GM12878 (cell line): ENCODE data around the gene ZBTB32. TPM values are rescaled to one million over a fixed set of nuclear protein-coding genes. Genes with fewer than 3 reads are reported as not detected.

Experiments used
- ATAC-seq: fragments of 200-7000 bp; cut with Tn5 transposase; 3 replicates; pipeline ENCODE4 v1.9.1; 2020; ENCODE audit warnings: mild to moderate bottlenecking, moderate library complexity
- BruUV-seq: library from RNA; stranded (reverse); fragments of 400-500 nt; replicated peaks from 2 replicates; lab custom pipeline; 2021; lab: Mats Ljungman, UMichigan
- CTCF ChIA-PET: fragments of 300-600 bp; sonication (Branson Sonifier 250); formaldehyde crosslinking; extraction: SDS; loops from one replicate; lab custom pipeline; 2021; ENCODE audit warnings: inconsistent platforms; lab: Yijun Ruan, JAX
- POLR2A ChIA-PET: fragments of 350-600 bp; formaldehyde crosslinking; extraction: SDS; loops from one replicate; lab custom pipeline; 2021; ENCODE audit warnings: inconsistent platforms; lab: Charles Lee
- RAD21 ChIA-PET: fragments of 300-600 bp; sonication (Branson Sonifier 250); formaldehyde crosslinking; loops from one replicate; lab custom pipeline; 2023; ENCODE audit warnings: antibody characterized with exemption; ENCODE audit not compliant: unreplicated experiment; lab: Charles Lee
- SMC1A ChIA-PET: fragments of 300-600 bp; sonication (Branson Sonifier 250); formaldehyde crosslinking; loops from one replicate; lab custom pipeline; 2023; ENCODE audit not compliant: unreplicated experiment, uncharacterized antibody; lab: Charles Lee
- DNase-seq: peaks from one replicate; pipeline ENCODE4 v3.0.0-alpha.2; 2011; ENCODE audit warnings: low read depth, low spot score
- FAIRE-seq: peaks from 3 replicates; lab custom pipeline; 2011; peaks lifted over from hg19 to GRCh38; lab: Jason Lieb, UNC
- H2AFZ ChIP-seq: 2 replicates; pipeline ENCODE4 v1.6.0; 2011; ENCODE audit warnings: low read depth, low read length, control low read depth; ENCODE audit not compliant: control insufficient read depth
- H3K27ac ChIP-seq: 2 replicates; pipeline ENCODE4 v1.5.1; 2011; ENCODE audit warnings: control low read depth; ENCODE audit not compliant: control insufficient read depth, insufficient read depth
- H3K27me3 ChIP-seq, 2 experiments: replicated peaks in 1 of 2; 2 replicates each; pipeline versions ENCODE4 v1.6.0 to v1.6.1; 2011; ENCODE audit warnings: low read length in 1 of 2; ENCODE audit not compliant: control insufficient read depth in 2 of 2, insufficient read depth in 2 of 2
- H3K36me3 ChIP-seq, 2 experiments: 2 replicates each; pipeline ENCODE4 v1.5.1; 2011; ENCODE audit warnings: low read length in 1 of 2; ENCODE audit not compliant: control insufficient read depth in 2 of 2, insufficient read depth in 2 of 2
- H3K4me1 ChIP-seq: 2 replicates; pipeline ENCODE4 v1.6.1; 2011; ENCODE audit warnings: mild to moderate bottlenecking, low read length, moderate library complexity, mixed read lengths; ENCODE audit not compliant: control insufficient read depth, insufficient read depth
- H3K4me2 ChIP-seq: 2 replicates; pipeline ENCODE4 v1.6.0; 2011; ENCODE audit warnings: control low read depth; ENCODE audit not compliant: control insufficient read depth, insufficient read depth
- H3K4me3 ChIP-seq: fragments of 200-600 bp; sonication (generic); 2 replicates; pipeline ENCODE4 v1.5.1; 2016
- H3K79me2 ChIP-seq: 2 replicates; pipeline ENCODE4 v1.6.0; 2011; ENCODE audit warnings: low read length; ENCODE audit not compliant: control insufficient read depth, insufficient read depth
- H3K9ac ChIP-seq: 2 replicates; pipeline ENCODE4 v1.8.0; 2011; ENCODE audit warnings: low read length, control low read depth, mixed read lengths; ENCODE audit not compliant: control insufficient read depth, insufficient read depth
- H3K9me3 ChIP-seq: replicated peaks from 3 replicates; pipeline ENCODE4 v1.5.1; 2011; ENCODE audit warnings: mild to moderate bottlenecking, low read length; ENCODE audit not compliant: control insufficient read depth, insufficient read depth
- H4K20me1 ChIP-seq: 2 replicates; pipeline ENCODE4 v1.6.0; 2011; ENCODE audit not compliant: control insufficient read depth, insufficient read depth
- ASH2L ChIP-seq: fragments of 300-600, 200-600 bp; sonication (generic); IDR thresholded peaks from 2 replicates; pipeline ENCODE4 v1.6.1; 2017; ENCODE audit warnings: low read depth, mild to moderate bottlenecking, borderline replicate concordance
- BCL11A ChIP-seq: IDR thresholded peaks from 2 replicates; pipeline ENCODE4 v1.6.1; 2011; ENCODE audit warnings: low read depth, low read length
- BHLHE40 ChIP-seq, 2 experiments: fragments of 450-650 bp in 1 of 2; IDR thresholded peaks; 2 replicates each; pipeline ENCODE4 v1.6.1; 2011 to 2017; ENCODE audit warnings: low read depth in 2 of 2, borderline replicate concordance in 1 of 2, improper control_type of control experiment in 1 of 2, low read length in 1 of 2, mild to moderate bottlenecking in 1 of 2
- CHD2 ChIP-seq: IDR thresholded peaks from 2 replicates; pipeline ENCODE4 v1.6.1; 2011; ENCODE audit warnings: low read depth, low read length, improper control_type of control experiment, borderline replicate concordance
- EED ChIP-seq: sonication (generic); IDR thresholded peaks from 2 replicates; pipeline ENCODE4 v1.6.1; 2016; ENCODE audit warnings: antibody characterized with exemption, low read depth
- MYC ChIP-seq: IDR thresholded peaks from 2 replicates; pipeline ENCODE4 v1.6.1; 2011; ENCODE audit warnings: mild to moderate bottlenecking, low read length, moderate library complexity, inconsistent platforms; ENCODE audit not compliant: insufficient read depth, insufficient replicate concordance, insufficient read length, severe bottlenecking
- NR2C2 ChIP-seq: IDR thresholded peaks from 2 replicates; pipeline ENCODE4 v1.6.1; 2011; ENCODE audit warnings: borderline replicate concordance, low read depth; ENCODE audit not compliant: control insufficient read depth, insufficient read length
- PML ChIP-seq: IDR thresholded peaks from 2 replicates; pipeline ENCODE4 v1.6.1; 2012; ENCODE audit warnings: low read length, inconsistent platforms
- POLR2AphosphoS5 ChIP-seq: IDR thresholded peaks from 2 replicates; pipeline ENCODE4 v1.6.1; 2011; ENCODE audit warnings: mild to moderate bottlenecking, low read length, inconsistent platforms
- RB1 ChIP-seq: fragments of 450-650 bp; formaldehyde crosslinking; IDR thresholded peaks from 2 replicates; pipeline ENCODE4 v1.6.1; 2017; ENCODE audit warnings: mild to moderate bottlenecking, borderline replicate concordance
- RCOR1 ChIP-seq: conservative IDR thresholded peaks from 2 replicates; pipeline ENCODE4 v1.6.1; 2012; ENCODE audit warnings: low read depth, low read length, improper control_type of control experiment
- RUNX3 ChIP-seq: IDR thresholded peaks from 2 replicates; pipeline ENCODE4 v1.6.1; 2012; ENCODE audit warnings: low read length, inconsistent platforms
- TARDBP ChIP-seq: IDR thresholded peaks from 2 replicates; pipeline ENCODE4 v1.6.1; 2016; ENCODE audit warnings: borderline replicate concordance
- TCF7 ChIP-seq: IDR thresholded peaks from 2 replicates; pipeline ENCODE4 v1.6.1; 2014; ENCODE audit warnings: antibody characterized with exemption, borderline replicate concordance
- ZNF24 ChIP-seq: fragments of 450-650 bp; IDR thresholded peaks from 2 replicates; pipeline ENCODE4 v1.6.1; 2017; ENCODE audit warnings: antibody characterized with exemption, mild to moderate bottlenecking
- ZZZ3 ChIP-seq: IDR thresholded peaks from 2 replicates; pipeline ENCODE4 v1.6.1; 2011; ENCODE audit warnings: low read depth; ENCODE audit not compliant: control insufficient read depth, insufficient read length
- WGBS: methylation state at CpG from one replicate; pipeline ENCODE4 v1.1.6; 2016; ENCODE audit warnings: low lambda C conversion rate; ENCODE audit not compliant: insufficient replicate concordance, insufficient coverage; ENCODE audit errors: missing lambda C conversion rate; 5-methylcytosine and 5-hydroxymethylcytosine counted together
- in situ Hi-C: fragments of 300-500 bp; cut with MboI; formaldehyde crosslinking; loops from 9 replicates; pipeline ENCODE4 v1.14.3; 2018; ENCODE audit warnings: mixed read lengths
- intact Hi-C: fragments of 100-400 bp; cut with micrococcal nuclease; formaldehyde crosslinking; loops from one replicate; pipeline ENCODE4 v1.14.2; 2022; ENCODE audit not compliant: unreplicated experiment
- polyA plus RNA-seq, 11 experiments: library from polyadenylated mRNA; depleted of rRNA in 4 of 11; unstranded in 6 of 11; stranded (reverse) in 5 of 11; fragments of >200 nt; fragmentation: Nextera tagmentation in 4 of 11; fragmentation: Illumina TruSeq in 1 of 11; extraction: Ambion mirVana in 4 of 11; extraction: Trizol in 1 of 11; gene quantifications; 1 replicate in 1 of 11; 2 replicates in 10 of 11; pipeline versions ENCODE4 v1.2.1 to v1.2.3, GENCODE V29; 2011 to 2016; ENCODE audit warnings: inconsistent platforms in 2 of 11, missing spikeins in 2 of 11, low read depth in 1 of 11
- total RNA-seq, 4 experiments: library from RNA; depleted of rRNA in 3 of 4; stranded (reverse); fragments of >200 nt in 3 of 4; fragmentation: Illumina TruSeq in 1 of 4; extraction: Trizol in 1 of 4; gene quantifications; 2 replicates each; pipeline versions ENCODE4 v1.2.1 to v1.2.3, GENCODE V29; 2013 to 2021
- TF ChIP-seq, protein P1 (sequence below): fragments of 150-350 bp; IDR thresholded peaks from 2 replicates; pipeline ENCODE4 v1.6.1; 2016; ENCODE audit warnings: low read depth, low read length
- TF ChIP-seq, protein P2 (sequence below): fragments of 450-650 bp; IDR thresholded peaks from 2 replicates; pipeline ENCODE4 v1.6.1; 2014; ENCODE audit warnings: mild to moderate bottlenecking
- TF ChIP-seq, protein P3 (sequence below): IDR thresholded peaks from 2 replicates; pipeline ENCODE4 v1.6.1; 2011; ENCODE audit warnings: borderline replicate concordance, low read depth, mild to moderate bottlenecking, moderate library complexity, mixed read lengths, low read length; ENCODE audit not compliant: insufficient read depth; ENCODE audit errors: extremely low read length

ZBTB32 gene
- total and polyA plus RNA-seq, 10 of the 15 experiments (the other 5 are each of a cell fraction or from before 2014, with no cell fraction given): 1.0 to 46.7 (median 16.0) TPM

DNA sequence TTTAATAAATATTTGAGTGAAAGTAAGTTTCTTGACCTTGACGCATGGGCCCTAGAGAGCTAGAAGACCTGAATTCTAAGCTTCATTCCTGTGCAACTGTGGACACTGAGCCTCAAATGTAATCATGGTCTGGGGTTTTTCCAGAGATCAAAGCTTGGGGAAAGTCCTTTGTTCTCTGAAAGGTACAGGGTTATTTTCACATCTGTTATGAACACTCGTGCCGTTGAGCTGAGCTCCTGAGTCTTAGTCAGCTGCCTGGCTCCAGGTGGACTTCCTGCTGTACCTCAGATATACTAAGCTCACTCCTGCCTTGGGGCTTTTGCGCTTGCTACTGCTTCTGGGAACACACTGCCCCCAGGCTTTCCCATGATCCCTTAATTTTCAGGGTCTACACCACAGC is 7.5 kb upstream of the ZBTB32 start:
- intact Hi-C loops: no loop called here
- CTCF ChIA-PET: interaction anchor here (0.9 to 7.8 kb wide), 10 partner anchors 12 to 235 kb away, joined by 3 to 271 read pairs (median 4); partner anchors contain the start of genes COX6B1, LIN37 and PSENEN
- TF ChIP-seq POLR2AphosphoS5 (no peak), ZNF24 (peak; percentile 19; the same call in 1 of the 2 replicates), PML (no peak), NR2C2 (no peak), MYC (no peak), ASH2L (no peak), CHD2 (no peak), TARDBP (no peak), RB1 (no peak), BCL11A (peak; percentile 31; the same call in 1 of the 2 replicates), EED (peak; percentile 89), RCOR1 (no peak), ZZZ3 (no peak), BHLHE40 (IDR thresholded peaks at IDR 0.05; ENCODE audit: borderline replicate concordance in 1 of 2, low read depth in 2 of 2, low read length in 1 of 2) (peak; percentile 92), TCF7 (peak; percentile 96), RUNX3 (peak; percentile 71; the same call in 1 of the 2 replicates)
- TF ChIP-seq, protein P1, sequence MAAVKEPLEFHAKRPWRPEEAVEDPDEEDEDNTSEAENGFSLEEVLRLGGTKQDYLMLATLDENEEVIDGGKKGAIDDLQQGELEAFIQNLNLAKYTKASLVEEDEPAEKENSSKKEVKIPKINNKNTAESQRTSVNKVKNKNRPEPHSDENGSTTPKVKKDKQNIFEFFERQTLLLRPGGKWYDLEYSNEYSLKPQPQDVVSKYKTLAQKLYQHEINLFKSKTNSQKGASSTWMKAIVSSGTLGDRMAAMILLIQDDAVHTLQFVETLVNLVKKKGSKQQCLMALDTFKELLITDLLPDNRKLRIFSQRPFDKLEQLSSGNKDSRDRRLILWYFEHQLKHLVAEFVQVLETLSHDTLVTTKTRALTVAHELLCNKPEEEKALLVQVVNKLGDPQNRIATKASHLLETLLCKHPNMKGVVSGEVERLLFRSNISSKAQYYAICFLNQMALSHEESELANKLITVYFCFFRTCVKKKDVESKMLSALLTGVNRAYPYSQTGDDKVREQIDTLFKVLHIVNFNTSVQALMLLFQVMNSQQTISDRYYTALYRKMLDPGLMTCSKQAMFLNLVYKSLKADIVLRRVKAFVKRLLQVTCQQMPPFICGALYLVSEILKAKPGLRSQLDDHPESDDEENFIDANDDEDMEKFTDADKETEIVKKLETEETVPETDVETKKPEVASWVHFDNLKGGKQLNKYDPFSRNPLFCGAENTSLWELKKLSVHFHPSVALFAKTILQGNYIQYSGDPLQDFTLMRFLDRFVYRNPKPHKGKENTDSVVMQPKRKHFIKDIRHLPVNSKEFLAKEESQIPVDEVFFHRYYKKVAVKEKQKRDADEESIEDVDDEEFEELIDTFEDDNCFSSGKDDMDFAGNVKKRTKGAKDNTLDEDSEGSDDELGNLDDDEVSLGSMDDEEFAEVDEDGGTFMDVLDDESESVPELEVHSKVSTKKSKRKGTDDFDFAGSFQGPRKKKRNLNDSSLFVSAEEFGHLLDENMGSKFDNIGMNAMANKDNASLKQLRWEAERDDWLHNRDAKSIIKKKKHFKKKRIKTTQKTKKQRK: no peak
- TF ChIP-seq, protein P2, sequence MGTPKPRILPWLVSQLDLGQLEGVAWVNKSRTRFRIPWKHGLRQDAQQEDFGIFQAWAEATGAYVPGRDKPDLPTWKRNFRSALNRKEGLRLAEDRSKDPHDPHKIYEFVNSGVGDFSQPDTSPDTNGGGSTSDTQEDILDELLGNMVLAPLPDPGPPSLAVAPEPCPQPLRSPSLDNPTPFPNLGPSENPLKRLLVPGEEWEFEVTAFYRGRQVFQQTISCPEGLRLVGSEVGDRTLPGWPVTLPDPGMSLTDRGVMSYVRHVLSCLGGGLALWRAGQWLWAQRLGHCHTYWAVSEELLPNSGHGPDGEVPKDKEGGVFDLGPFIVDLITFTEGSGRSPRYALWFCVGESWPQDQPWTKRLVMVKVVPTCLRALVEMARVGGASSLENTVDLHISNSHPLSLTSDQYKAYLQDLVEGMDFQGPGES: no peak
- TF ChIP-seq, protein P3, sequence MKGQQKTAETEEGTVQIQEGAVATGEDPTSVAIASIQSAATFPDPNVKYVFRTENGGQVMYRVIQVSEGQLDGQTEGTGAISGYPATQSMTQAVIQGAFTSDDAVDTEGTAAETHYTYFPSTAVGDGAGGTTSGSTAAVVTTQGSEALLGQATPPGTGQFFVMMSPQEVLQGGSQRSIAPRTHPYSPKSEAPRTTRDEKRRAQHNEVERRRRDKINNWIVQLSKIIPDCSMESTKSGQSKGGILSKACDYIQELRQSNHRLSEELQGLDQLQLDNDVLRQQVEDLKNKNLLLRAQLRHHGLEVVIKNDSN: no peak

More for the DNA sequence above, 7.5 kb upstream of the ZBTB32 start:
- Histone ChIP-seq H2AFZ (peak overlapping the region; percentile 48), H4K20me1 (no peaks in the 10 kb centered on the region), H3K4me1 (peaks cover 25% of the 10 kb centered on the region), H3K27ac (peak overlapping the region; percentile 79), H3K79me2 (peaks cover 2% of the 10 kb centered on the region; the same call in 1 of the 2 replicates), H3K36me3 (no peaks in the 10 kb centered on the region), H3K27me3 (no peaks in the 10 kb centered on the region), H3K9me3 (no peaks in the 10 kb centered on the region; the same call in 2 of the 3 replicates), H3K4me2 (peak overlapping the region; percentile 53), H3K4me3 (no peak overlapping the region), H3K9ac (peak overlapping the region; percentile 18)
- RAD21 ChIA-PET: interaction anchor here (0.6 to 11.0 kb wide), 12 partner anchors 11 to 343 kb away, joined by 3 to 430 read pairs (median 7); partner anchors contain the start of genes IGFLR1, LIN37, PSENEN and U2AF1L4
- no peak for FAIRE-seq
- no TSS peak for BruUV-seq
- in situ Hi-C loops: no loop called here
- SMC1A ChIA-PET: interaction anchor here (0.6 to 12.3 kb wide), 14 partner anchors 9 to 234 kb away, joined by 3 to 375 read pairs (median 4); partner anchors contain the start of genes IGFLR1, LIN37, PSENEN and U2AF1L4
- peak; percentile 70 for DNase-seq
- ATAC-seq: peak; percentile 71
- POLR2A ChIA-PET: interaction anchor here (0.9 to 11.9 kb wide), 11 partner anchors 14 to 366 kb away, joined by 3 to 516 read pairs (median 6); partner anchors contain the start of genes COX6B1, IGFLR1, LIN37 and PSENEN
- WGBS: 1% methylated on average over 4 of the region's 4 CpGs
